ENCODE measurements around the gene PRRT1.
A peak's percentile ranks its signal among the peaks of the same experiment; 100 is the strongest.

Gene PRRT1

DNA sequence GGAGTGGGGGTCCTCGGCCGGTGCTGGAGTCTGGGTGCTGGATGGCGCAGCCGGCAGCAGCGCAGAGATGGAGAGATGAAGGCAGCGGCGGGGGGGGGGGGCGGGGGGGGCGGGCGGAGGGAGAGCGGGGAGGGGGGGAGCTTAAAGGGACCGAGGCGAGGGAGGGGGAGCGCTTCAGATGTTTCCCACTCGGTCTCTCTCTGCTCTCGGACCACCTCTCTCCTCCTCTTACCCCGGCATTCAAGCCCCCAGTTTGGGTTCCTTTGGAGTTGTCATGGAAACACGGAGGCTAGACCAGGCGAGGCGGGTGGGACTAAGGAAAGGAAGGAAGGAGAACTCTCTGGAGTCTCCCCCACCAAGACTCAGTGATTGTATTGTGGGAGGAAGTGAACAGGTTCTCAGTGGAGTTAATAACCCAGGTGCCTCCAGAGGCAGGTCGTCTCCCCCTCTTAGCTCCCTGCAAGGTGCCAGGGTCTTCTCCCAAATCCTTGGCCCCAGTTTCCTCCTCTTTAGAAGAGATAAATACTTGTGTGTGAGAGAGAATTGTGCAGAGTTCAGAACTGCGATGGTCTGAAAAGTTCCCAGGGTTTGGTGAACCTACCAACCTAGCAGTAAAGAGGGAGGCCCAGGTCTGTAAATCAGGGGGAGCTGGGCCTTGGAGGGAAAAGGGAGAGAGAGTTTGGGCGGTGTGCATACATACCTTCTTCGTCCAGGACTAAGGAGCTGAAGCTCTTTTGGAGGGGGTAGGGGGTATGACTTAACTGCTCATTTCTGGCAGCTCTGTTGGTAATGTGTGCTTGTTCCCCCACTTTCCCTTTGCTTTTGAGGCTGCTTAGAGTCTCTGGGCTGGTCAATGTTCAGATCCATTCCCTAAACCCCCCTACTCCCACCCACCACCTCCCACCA, at the start of gene PRRT1:
Gene PRRT1 (minus strand): TSS at position 77 of the 906 bp plus-strand sequence. CDS start 112 bp downstream, outside the sequence.
- no peak for DNase-seq (ENCODE audit: low read depth)
- peak within 1 kb of the TSS; percentile 96 for H3K4me3 ChIP-seq (replicated peaks; ENCODE audit: low read depth, low read length)
- TF ChIP-seq, protein P1, sequence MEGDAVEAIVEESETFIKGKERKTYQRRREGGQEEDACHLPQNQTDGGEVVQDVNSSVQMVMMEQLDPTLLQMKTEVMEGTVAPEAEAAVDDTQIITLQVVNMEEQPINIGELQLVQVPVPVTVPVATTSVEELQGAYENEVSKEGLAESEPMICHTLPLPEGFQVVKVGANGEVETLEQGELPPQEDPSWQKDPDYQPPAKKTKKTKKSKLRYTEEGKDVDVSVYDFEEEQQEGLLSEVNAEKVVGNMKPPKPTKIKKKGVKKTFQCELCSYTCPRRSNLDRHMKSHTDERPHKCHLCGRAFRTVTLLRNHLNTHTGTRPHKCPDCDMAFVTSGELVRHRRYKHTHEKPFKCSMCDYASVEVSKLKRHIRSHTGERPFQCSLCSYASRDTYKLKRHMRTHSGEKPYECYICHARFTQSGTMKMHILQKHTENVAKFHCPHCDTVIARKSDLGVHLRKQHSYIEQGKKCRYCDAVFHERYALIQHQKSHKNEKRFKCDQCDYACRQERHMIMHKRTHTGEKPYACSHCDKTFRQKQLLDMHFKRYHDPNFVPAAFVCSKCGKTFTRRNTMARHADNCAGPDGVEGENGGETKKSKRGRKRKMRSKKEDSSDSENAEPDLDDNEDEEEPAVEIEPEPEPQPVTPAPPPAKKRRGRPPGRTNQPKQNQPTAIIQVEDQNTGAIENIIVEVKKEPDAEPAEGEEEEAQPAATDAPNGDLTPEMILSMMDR (IDR thresholded peaks at IDR 0.05; ENCODE audit: low read length, missing control alignments) = no peak

GRCh38 chr6:32200711-32201475, 49.2 kb upstream of the PRRT1 start:
- no peak for DNase-seq (ENCODE audit: low read depth)
- TF ChIP-seq, protein P1 (IDR thresholded peaks at IDR 0.05; ENCODE audit: low read length, missing control alignments) = no peak
- H3K4me3 ChIP-seq (replicated peaks; ENCODE audit: low read depth, low read length) = no peak overlapping the region

DNA sequence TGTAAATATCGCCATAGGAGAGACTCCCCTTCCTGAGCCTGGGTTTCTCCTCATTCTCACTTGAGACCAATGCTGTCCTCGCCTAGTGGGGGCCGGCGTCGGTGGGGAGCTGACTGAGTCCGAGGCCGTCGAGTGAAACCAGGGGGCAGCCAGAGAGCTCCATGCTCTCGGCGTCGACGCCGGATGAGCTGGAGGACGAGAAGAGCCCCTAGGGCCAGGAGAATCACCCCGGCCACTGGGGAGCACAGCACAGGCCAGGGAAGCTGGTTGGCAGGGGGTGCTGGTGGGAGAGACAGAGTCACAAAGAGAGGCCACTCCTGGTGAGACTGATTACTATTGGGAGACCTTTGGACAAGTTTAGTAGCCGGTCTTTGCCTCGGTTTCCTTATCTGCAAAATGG, 47.1 kb upstream of the PRRT1 start:
- no peak overlapping the region for H3K4me3 ChIP-seq (replicated peaks; ENCODE audit: low read depth, low read length)
- TF ChIP-seq, protein P1 (IDR thresholded peaks at IDR 0.05; ENCODE audit: low read length, missing control alignments) = no peak
- no peak for DNase-seq (ENCODE audit: low read depth)

DNA sequence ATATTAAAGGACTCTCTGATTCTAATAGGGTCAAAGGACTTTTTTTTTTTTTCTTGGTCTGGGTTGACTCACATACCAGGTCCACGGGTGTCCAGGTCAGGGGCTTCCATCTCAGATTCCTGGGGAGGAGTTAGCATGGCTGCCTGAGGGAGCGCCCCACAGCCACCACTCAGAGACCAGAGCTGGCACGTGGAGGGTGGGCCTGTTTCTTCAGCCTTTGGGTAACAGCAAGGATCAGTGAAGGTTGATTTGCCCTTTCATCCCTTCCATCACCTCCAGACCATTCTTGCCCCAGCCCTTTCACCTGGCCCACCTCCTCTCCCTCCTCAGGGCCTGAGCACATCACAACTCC, 46.6 kb upstream of the PRRT1 start:
- TF ChIP-seq, protein P1 (IDR thresholded peaks at IDR 0.05; ENCODE audit: low read length, missing control alignments) = no peak
- no peak overlapping the region for H3K4me3 ChIP-seq (replicated peaks; ENCODE audit: low read depth, low read length)
- DNase-seq (ENCODE audit: low read depth) = no peak

GRCh38 chr6:32196682-32197616, 45.2 kb upstream of the PRRT1 start:
- H3K4me3 ChIP-seq (replicated peaks; ENCODE audit: low read depth, low read length) = peak overlapping the region; percentile 72
- DNase-seq (ENCODE audit: low read depth) = peak; percentile 38
- TF ChIP-seq, protein P1 (IDR thresholded peaks at IDR 0.05; ENCODE audit: low read length, missing control alignments) = no peak

- DNase-seq (ENCODE audit: low read depth) = peak; percentile 99
- TF ChIP-seq, protein P1 (IDR thresholded peaks at IDR 0.05; ENCODE audit: low read length, missing control alignments) = no peak
These were observed 44.4 kb upstream of the PRRT1 start for GRCh38 chr6:32195902-32196681.

More at GRCh38 chr6:32195902-32196681, 44.4 kb upstream of the PRRT1 start:
- H3K4me3 ChIP-seq (replicated peaks; ENCODE audit: low read depth, low read length) = peak overlapping the region; percentile 72

All from fibroblast of pulmonary artery (primary cell).